Measurements from ENCODE around the gene KIRREL3.

DNA sequence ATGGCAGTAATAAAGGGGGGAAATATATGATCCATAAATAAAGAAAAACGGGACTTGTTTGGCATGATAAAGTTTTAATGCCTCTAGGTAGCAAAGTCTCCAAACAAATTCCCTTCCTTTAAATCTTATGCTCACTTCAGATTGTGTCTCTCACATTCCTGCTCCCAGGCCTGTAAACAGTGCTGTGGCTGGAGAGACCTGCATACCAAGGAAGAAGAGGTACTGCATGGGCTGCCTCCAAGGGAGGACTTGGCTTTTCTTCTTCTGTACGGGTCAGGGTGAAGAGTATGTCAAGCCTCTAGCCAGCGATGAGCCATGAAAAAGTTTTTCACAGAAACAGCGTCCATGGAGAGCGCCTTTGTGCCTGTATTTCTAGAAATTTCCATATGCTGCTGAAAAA lies 161.8 kb downstream of the KIRREL3 start:
- TF ChIP-seq, protein P1, sequence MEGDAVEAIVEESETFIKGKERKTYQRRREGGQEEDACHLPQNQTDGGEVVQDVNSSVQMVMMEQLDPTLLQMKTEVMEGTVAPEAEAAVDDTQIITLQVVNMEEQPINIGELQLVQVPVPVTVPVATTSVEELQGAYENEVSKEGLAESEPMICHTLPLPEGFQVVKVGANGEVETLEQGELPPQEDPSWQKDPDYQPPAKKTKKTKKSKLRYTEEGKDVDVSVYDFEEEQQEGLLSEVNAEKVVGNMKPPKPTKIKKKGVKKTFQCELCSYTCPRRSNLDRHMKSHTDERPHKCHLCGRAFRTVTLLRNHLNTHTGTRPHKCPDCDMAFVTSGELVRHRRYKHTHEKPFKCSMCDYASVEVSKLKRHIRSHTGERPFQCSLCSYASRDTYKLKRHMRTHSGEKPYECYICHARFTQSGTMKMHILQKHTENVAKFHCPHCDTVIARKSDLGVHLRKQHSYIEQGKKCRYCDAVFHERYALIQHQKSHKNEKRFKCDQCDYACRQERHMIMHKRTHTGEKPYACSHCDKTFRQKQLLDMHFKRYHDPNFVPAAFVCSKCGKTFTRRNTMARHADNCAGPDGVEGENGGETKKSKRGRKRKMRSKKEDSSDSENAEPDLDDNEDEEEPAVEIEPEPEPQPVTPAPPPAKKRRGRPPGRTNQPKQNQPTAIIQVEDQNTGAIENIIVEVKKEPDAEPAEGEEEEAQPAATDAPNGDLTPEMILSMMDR (IDR thresholded peaks at IDR 0.05): no peak
- no peak for TF ChIP-seq POLR2A (IDR thresholded peaks at IDR 0.05)

Data from testis (tissue), 2 donors.